ENCODE measurements around the gene RALGAPB. TPM values are rescaled to one million over a fixed set of nuclear protein-coding genes. Genes with fewer than 3 reads are reported as not detected.
"Not testable (repeated sequence)": the region's sequence is repeated elsewhere in the genome, so short reads cannot be mapped to it uniquely, and the experiment has no call there.

The RALGAPB gene
- total RNA-seq, 1 experiment from 2014 or later, result 20.0 TPM

- DNase-seq (ENCODE audit: low spot score), result no peak
Observed at GRCh38 chr20:38485041-38485440, 12.4 kb downstream of the RALGAPB start.

DNA sequence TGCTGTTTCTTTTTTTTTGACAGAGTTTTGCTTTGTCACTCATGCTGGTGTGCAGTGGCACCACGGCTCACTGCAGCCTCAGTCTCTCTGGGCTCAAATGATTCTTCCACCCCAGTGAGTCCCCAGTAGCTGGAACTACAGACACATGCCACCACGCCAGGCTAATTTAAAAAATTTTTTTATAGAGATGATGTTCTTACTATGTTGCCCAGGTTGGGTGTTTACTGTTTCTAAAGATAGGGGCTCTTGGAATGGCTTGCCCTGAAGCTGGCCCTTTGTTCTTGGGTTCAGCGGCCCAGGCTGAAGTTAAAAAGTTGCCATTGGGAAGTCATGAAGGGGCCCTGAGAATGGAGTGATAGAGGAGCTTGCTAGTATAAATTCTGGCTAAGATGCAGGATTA lies 16.5 kb downstream of the RALGAPB start:
- DNase-seq (ENCODE audit: low spot score), result no peak

GRCh38 chr20:38497246-38497935 lies 24.7 kb downstream of the RALGAPB start:
- DNase-seq (ENCODE audit: low spot score), result no peak

DNA sequence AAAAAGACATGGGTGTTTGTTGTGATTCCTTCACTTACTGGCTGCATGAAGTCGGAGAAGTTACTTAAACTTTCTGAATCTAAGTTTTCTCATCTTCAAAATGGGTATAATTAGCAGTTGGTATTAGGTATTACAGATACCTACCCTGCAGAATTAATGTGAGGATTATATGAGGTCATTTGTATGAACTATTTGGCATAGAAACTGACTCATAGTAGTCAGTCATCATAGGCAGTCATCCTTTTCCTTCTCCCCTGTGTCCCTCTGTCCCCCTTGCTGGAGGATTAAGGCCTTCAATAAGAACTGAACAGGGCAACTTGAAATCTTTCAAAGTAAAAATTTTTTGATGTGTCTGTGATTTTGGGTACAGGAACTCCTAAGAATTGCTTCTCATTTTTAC lies 26.3 kb downstream of the RALGAPB start:
- no peak for DNase-seq (ENCODE audit: low spot score)

GRCh38 chr20:38499366-38499765 lies 26.7 kb downstream of the RALGAPB start:
- peak; percentile 21 for DNase-seq (ENCODE audit: low spot score)

GRCh38 chr20:38501858-38502436 lies 29.3 kb downstream of the RALGAPB start:
- no peak for DNase-seq (ENCODE audit: low spot score)

DNA sequence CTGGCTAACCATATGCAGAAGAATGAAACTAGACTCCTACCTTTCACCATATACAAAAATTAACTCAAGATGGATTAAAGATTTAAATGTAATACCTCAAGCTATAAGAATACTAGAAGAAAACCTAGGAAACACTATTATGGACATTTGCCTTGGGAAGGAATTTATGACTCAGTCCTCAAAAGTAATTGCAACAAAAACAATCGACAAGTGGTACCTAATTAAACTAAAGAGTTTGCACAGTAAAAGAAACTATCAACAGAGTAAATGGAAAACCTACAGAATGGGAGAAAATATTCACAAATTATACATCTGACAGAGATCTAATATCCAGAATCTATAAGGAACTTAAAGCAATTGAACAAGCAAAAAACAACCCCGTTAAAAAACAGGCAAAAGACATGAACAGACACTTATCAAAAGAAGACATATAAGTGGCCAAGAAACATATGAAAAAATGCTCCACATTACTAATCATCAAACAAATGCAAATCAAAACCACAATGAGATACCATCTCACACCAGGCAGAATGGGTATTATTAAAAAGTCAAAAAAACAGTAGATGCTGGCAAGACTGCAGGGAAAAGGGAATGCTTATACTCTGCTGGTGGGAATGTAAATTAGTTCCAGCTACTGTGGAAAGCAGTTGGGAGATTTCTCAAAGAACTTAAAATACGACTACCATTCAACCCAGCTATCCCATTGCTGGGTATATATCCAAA lies 31.9 kb downstream of the RALGAPB start:
- no peak for DNase-seq (ENCODE audit: low spot score)

DNA sequence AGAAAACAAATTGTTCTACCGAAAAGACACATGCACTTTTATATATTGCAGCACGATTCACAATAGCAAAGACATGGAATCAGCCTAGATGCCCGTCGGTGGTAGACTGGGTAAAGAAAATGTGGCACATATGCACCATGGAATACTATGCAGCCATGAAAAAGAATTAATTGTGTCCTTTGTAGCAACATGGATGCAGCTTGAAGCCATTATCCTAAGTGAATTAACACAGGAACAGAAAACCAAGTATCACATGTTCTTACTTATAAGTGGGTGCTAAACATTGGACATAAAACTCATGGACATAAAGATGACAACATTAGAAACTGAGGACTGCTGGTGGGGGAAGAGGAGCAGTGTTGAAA lies 32.4 kb downstream of the RALGAPB start:
- no peak for DNase-seq (ENCODE audit: low spot score)

GRCh38 chr20:38511726-38512125 lies 39.1 kb downstream of the RALGAPB start:
- not testable (repeated sequence) for DNase-seq (ENCODE audit: low spot score)

DNA sequence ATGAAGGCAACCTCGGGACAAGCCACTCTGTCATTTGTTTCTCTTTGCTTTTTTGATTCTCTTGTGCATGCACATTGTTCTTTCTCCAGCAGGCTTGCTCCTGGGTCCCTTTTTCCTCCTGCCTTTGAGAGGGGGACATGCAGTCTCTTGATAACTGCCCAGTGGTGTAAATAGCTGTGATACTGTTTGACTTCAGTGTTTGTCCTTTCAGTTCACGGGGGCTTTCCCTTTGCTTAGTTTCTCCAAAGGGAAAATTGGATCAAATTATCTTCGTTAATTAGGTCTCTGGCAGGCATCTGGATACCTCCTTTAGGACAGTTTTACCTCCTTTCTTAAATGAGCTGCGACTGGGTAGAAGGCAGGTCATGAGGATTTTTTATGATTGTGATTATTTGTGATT lies 41.5 kb downstream of the RALGAPB start:
- no peak for DNase-seq (ENCODE audit: low spot score)

GRCh38 chr20:38514947-38515346 lies 42.3 kb downstream of the RALGAPB start:
- DNase-seq (ENCODE audit: low spot score), result no peak

DNA sequence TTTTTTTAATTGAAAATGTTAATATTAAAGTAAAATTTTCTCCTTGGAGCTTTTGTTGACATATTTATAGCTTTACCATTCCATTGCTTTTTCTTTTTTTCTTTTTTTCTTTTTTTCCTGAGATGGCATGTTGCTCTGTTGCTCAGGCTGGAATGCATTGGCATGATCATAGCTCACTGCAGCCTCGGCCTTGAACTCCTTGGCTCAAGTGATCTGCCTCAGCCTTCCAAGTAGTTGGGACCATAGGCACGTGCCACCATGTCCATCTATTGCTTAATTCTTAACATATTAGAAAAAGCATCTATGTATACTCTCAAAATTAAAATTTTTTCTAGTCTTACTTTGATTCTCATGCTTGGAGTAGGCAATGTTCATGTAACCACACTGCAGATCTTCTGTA lies 43.0 kb downstream of the RALGAPB start:
- no peak for DNase-seq (ENCODE audit: low spot score)

DNA sequence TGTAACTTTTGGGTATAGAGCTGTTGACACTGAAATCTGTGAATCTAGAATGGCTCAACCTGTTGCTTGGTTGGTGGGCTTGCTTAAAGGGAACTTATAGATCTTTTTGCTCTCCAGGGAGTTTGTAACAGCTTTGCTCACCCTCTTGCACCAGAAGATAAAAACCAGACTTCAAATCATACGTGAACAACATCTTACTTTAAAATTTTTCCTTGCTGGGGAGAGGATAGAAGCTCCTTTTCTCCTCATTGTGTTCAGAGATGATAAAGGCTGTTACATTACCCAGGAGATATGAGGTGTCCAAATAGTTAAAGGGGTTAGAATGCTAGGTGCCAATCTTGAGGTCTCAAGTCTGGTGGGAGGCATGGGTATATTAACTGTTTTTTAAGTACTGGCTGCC lies 46.8 kb downstream of the RALGAPB start:
- DNase-seq (ENCODE audit: low spot score), result no peak

DNA sequence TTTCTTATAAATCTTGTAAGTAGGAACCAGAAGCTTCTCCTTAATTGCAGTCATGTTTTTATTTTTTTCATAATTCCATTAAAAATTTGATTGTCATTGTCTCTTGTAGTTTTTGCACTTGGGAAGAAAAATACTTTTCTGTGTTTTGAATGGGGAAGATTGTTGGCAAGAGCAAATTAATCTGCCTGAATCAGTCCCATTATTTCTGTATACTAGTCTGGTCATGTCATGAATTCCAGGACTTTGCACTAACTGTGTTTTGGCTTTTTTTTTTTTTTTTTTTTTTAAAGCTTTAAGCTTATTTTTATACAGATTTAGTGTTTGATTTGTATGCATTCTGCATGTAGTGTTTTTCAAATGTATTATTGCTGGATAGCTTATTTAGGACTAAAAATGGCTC lies 47.6 kb downstream of the RALGAPB start:
- no peak for DNase-seq (ENCODE audit: low spot score)

GRCh38 chr20:38523697-38524096 lies 51.1 kb downstream of the RALGAPB start:
- DNase-seq (ENCODE audit: low spot score), result no peak

DNA sequence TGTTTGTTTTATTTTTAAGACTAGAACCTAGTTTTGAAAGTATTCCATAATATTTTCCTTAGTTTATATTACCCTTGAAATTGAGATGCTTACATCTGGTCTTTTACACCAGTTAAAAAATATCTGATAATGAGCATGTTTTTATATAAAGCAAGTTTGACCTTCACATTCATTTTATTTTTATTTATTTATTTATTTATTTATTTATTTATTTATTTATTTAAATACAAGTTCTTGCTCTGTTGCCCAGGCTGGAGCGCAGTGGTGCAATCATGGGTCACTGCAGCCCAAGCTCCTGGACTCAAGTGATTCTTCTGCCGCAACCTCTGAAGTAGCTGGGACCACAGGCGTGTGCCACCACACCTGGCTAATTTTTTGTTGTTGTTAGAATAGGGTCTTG lies 55.5 kb downstream of the RALGAPB start:
- DNase-seq (ENCODE audit: low spot score), result no peak

DNA sequence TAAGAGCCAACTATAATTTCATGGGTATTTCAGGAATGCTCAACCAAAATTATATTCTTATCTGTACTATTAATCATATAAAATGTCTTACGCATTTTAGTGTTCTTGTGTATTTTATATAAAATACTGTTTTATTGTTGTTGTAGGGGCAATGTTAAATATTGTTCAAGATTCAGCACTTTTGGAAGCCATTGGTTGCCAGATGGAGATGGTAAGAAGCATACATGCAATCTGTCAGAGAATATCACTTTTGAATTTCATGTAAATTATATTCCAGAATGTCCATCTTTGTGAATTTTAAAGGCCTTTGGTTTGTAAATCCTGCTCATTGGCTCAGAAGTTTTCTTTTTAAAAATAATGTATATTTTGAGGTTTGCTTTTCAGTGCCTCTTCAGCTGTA lies 58.4 kb downstream of the RALGAPB start:
- DNase-seq (ENCODE audit: low spot score), result no peak

- no peak for DNase-seq (ENCODE audit: low spot score)
Observed at GRCh38 chr20:38534756-38535155, 62.1 kb downstream of the RALGAPB start.

DNA sequence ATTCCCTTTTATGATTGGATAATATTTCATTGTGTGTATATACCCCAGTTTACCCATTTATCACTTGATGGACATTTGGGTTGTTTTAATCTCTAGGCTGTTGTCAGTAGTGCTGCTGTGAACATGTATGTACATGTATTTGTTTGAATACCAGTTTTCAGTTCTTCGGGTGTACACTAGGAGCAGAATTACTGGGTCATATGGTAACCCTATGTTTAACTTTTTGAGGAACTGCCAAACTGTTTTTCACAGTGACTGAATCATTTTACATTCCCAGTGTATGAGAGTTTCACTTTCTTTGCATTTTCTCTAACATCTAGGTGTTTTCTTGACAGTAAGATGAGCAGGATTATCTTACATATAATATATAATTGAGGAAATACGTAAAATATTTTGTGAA lies 63.7 kb downstream of the RALGAPB start:
- no peak for DNase-seq (ENCODE audit: low spot score)

DNA sequence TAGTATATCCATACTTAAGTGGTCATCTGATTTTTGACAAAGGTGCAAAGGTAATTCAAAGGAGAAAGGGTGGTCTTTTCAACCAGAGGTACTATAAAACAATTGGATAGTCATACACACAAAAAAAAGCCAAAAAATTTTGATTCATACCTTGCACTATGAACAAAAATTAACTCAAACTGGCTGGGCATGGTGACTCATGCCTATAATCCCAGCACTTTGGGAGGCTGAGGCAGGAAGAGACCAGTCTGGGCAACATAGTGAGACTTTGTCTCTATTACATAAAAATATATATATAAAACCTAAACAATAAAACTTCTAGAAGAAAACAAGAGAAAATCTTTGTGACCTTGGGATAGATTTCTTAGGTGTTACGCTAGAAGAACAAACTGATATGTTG lies 64.5 kb downstream of the RALGAPB start:
- no peak for DNase-seq (ENCODE audit: low spot score)

GRCh38 chr20:38538789-38539188 lies 66.1 kb downstream of the RALGAPB start:
- no peak for DNase-seq (ENCODE audit: low spot score)

DNA sequence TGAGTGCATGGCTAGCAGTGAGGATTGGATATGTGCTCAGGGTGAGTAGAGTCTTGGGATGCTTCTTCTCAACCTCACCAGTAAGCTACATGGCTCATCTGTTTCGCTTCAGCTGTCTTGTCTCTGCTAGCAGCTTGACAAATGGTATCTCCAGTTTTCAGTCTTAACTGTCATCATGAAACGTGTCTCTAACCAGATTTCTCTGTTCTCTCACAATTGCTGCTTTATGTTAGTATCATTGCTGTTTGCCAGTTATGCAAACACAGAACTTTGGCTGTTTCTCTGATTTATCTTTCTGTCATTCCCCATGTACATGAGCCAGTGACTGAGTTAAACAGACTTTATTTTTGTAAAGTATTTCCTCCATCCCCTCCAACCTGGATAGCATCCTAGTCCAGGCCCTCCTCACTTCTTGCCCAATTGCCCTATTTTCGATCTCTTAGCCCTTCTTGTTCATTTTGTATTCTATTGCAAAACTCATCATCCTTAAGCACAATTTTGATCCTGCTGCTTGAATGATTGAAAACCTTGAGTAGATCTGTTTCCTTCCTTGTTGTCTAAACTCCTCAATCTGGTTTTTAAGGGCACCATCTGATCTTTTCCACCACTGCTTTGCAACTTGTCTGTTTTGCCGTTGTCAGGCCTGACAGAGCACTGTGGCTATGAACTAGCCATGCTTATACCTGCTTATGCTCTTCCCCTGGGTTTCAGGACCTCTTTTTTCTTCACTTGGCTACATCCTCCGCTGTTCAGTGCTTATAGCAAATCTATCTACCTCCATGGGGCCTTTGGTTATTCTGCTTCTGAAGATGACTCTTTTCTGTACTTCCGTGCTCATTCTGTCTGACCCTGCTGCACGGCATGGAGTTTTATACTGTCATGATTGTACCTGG lies 70.6 kb downstream of the RALGAPB start:
- DNase-seq (ENCODE audit: low spot score), result no peak
